EL (cell line): ENCODE measurements around the gene HACL1.
A peak's percentile ranks its signal among the peaks of the same experiment; 100 is the strongest.
"Not testable (repeated sequence)": the region's sequence is repeated elsewhere in the genome, so short reads cannot be mapped to it uniquely, and the experiment has no call there.

Experiments used
- DNase-seq: peaks from one replicate; pipeline ENCODE4 v3.0.0-alpha.2; 2016

The HACL1 gene

DNA sequence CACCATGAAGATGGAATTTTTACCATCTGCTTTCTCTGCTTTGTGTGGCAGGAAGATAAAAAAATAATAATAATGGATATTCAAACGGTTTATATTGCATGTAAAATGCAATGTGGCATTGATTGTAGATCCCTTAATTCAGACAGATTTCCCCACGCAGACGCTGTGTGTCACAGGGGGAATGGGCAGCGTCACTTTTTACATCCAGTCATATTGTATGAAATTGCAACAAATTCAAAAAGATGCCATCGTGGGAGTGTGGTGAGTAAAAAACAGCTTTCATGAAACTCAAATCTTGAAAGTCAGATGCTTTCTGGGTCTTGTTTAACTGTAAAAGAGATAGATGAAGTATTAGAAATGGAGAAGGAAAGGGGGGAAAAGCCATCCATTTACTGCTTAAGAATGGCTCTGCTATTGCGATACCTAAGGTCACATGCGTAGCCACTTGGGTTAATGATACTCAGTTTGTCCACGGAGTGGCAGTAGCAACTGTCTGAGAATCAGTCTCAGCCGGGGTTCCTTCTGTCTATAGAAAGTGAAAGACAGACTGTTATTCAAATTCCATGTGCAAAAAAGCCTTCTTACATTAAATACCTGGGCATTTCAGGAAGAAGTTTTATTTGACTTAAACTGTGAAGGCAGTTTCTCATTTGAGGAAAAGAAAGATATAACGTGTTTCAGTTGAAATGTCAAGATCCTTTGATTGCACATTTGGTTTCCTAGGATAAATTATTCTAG is 28.7 kb upstream of the HACL1 start:
- peak; percentile 88 for DNase-seq

DNA sequence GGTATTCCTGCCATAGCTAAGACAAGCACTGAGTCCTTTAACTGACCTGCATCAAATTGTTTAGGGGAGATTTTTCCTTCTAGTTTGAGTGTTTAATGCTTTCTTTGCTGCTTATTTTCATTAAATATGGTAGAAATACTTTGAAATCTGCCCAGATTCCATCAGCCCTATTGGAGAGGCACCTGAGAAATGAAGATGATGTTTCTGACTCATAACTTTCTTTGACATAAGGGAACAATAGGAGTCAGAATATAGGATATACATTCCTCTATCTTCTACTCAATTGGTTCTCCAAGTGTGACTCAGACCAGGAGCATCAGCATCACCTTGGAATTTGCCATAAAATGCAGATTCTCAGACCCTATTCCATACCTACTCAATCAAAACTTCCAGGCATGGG is 27.6 kb upstream of the HACL1 start:
- no peak for DNase-seq

DNA sequence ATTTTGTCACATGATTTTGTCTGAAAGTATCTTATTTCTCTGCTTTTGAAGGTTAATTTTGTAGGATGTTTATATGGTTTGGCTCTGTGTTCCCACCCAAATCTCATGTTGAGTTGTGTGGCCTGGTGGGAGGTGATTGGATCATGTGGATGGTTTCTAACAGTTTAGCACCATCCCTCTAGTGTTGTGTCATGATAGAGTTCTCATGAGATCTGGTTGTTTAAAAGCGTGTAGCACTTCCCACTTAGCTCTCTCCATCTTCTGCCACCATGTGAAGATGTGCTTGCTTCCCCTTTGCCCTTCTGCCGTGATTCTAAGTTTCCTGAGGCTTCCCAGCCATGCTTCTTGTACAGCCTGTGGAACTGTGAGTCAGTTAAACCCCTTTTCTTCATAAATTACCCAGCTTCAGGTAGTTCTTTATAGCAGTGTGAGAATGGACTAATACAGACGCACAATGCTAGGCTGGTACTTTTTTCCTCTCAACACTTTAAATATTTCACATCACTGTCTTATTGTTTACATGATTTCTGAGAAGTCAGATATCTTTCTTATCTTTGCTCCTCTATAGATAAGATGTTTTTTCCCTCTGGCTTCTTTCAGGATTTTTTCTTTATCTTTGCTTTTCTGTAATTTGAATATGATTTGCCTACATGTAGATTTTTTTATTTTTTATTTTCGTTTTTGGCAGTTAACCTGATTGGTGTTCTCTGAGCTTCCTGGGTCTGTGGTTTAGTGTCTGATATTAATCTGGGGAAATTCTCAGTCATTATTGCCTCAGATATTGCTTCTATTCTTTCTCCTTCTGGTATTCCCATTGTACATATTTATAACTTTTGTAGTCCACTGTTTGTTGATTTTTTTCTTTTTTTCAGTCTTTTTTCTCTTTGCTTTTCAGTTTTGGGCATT is 22.4 kb upstream of the HACL1 start:
- no peak for DNase-seq

DNA sequence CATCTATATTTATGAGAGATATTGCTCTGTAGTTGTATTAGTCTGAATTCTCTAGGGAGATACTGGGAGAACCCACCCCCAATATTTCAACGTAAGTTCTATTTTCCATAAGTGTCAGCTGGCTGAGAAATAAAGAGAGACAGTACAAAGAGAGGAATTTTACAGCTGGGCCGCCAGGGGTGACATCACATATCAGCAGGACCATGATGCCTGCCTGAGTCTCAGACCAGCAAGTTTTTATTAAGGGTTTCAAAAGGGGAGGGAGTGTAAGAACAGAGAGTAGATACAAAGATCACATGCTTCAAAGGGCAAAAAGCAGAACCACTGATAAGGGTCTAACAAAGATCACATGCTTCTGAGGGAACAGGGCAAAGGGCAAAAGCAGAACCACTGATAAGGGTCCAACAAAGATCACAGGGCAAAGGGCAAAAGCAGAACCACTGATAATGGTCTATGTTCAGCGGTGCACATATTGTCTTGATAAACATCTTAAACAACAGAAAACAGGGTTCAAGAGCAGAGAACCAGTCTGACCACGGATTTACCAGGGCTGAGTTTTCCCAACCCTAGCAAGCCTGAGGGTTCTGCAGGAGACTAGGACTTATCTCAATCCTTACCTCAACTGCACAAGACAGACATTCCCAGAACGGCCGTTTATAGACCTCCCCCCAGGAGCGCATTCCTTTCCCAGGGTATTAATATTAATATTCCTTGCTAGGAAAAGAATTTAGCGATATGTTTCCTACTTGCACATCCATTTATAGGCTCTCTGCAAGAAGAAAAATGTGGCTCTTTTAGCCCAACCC is 18.5 kb upstream of the HACL1 start:
- DNase-seq = not testable (repeated sequence)

DNA sequence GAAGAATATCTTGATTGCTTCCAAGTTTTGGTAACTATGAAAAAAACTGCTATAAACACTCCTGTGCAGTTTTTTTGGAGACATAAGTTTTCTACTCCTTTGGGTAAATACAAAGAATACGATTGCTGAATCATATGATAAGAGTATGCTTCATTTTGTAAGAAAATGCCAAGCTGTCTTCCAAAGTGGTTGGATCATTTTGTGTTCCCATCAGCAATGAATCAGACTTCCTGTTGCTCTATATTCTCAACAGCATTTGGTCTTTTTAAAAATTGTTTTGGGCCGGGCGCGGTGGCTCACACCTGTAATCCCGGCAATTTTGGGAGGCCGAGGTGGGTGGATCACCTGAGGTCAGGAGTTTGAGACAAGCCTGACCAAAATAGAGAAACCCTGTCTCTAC is 14.7 kb upstream of the HACL1 start:
- DNase-seq = peak; percentile 19

DNA sequence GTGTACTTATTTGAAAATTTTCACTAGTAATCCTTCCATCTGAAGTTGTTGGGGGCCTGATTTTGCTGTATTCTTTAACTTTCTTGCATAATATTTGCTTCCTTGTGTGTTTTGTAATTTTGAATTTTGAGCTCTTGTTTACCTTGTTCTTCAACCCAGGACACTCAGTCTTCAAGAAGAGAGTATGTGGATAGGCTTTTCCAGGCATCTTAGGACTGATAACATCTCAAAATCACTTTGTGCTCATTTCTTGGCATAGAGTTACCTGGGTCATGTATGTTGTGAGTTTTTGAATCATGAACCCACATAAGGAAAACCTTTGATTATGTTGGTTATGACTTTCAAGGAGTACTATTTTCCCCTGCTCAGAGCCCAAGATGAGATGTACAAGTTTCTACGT is 13.6 kb upstream of the HACL1 start:
- DNase-seq = no peak

DNA sequence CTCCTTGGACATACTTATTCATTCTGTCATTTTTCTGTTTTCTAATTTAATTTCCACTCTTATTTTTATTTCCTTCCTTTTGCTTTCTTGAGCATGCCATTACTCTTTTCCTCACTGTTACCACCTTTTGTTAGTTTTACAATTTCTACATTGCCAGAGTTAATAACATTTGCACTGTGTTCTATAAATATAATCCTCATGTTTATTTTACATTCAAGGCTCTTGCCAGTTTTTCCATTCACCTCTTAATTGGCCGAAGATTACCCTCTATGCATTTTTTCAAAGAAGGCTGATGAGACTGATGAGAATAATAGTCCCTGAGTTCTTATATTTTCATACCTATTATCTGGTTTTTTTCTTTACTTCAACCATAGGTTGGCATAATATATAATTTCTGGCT is 10.6 kb upstream of the HACL1 start:
- DNase-seq = no peak

DNA sequence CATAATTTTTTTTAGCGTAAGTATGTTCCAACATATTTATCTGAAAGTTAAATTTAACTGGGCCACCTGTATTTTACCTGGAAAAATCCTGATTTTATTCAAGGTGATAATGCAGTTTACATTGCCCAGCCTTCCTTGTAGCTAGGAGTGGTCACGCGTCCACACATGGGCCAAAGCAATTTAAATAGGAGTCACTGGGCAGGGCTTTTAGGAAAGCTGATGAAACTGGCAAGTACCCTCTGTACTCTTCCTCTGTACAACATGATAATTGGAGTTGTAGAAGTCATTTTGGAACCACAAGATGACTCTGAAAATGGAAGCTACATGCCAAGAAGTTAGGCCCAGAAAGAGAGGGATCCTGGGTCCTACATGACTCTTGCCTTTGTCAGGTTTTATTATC is 9.6 kb upstream of the HACL1 start:
- no peak for DNase-seq

DNA sequence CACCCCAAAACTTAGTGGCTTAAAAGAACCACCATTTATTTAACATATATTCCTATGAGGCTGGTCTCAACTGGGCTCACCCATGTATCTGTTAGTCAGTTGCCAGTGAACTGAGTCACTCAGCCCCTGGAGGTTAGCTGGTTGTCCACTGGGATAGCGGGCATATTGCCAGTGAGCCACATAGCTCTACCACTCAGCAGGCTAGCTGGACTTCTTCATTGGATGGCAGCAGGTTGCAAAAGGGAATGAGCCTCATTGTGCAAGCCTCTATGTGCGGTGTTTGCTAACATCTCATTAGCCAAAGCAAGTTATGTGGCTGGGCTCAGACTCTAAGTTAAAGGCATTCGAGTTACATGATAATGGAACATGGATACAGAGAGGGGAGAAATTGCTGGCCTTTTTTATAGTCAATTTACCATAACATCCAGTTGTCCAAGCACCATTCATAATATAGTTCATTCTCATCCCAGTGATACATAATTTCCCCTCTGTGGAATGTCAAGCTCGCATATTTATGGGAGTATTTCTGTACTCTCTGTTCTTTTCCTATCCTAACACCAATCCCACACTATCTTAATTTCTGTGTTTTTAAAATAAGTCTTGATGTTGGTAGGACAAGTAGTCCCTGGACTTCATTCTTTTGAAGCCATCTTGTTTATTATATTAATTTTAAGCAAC is 8.9 kb upstream of the HACL1 start:
- peak; percentile 90 for DNase-seq

DNA sequence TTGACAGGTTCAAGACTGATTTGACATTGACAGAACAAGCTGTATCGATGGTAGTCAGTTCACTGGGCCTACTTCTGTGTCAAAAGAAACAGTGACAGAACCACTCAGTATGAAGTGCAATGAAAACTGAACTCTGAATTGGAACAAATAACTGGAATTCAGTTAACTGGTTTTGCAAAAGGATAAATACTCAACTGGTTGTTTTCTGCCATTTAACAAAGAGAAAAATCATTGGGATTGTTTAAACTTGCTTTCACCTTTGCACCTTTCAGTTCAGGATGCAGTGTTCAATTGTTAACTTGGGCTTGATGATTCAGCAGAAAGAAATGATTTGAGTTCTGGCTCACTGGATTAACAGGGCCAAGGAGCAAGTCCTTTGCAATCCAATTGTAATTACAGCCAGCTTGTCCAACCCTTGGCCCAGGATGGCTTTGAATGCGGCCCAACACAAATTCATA is 5.1 kb upstream of the HACL1 start:
- no peak for DNase-seq

DNA sequence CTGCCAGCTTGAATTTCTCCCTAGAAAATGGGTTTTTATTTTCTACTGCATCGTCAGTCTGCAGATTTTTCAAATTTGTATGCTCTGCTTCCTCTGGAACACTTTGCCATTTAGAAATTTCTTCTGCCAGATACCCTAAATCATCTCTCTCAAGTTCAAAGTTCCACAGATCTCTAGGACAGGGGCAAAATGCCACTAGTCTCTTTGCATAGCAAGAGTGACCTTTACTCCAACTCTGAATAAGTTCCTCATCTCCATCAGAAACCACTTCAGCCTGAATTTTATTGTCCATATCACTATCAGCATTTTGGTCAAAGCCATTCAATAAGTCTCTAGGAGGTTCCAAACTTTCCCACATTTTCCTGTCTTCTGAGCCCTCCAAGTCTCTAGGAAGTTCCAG is 3.2 kb upstream of the HACL1 start:
- DNase-seq = not testable (repeated sequence)

DNA sequence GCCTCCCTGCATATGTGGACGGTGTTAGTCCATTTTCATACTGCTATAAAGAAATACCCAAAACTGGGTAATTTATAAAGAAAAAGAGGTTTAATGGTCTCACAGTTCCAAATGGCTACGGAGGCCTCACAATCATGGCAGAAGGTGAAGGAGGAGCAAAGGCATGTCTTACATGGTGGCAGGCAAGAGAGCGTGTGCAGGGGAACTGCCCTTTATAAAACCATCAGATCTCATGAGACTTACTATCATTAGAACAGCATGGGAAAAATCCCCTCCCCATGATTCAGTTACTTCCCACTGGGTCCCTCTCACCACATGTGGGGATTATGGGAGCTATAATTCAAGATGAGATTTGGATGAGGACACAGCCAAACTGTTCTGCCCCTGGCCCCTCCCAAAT is 1.4 kb upstream of the HACL1 start:
- DNase-seq = not testable (repeated sequence)

DNA sequence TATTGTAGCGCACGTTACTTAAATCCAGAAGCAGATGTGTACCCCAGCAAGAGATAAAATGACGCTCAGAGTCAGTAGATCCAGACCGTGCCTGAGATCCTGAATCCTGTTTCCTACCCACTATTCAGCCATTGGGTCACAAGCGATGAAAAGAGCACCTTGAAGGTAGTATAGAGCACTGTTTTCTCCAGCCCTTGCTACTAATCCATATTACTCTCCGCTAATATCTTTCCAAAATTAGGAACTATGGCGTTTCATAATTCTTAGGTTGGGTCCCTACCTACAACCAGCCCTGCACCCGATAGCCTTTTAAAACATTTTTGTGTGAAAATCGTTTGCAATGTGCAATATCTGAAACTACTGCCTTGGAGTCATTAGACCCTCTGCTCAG is 772 bp upstream of the HACL1 start:
- no peak for DNase-seq

DNA sequence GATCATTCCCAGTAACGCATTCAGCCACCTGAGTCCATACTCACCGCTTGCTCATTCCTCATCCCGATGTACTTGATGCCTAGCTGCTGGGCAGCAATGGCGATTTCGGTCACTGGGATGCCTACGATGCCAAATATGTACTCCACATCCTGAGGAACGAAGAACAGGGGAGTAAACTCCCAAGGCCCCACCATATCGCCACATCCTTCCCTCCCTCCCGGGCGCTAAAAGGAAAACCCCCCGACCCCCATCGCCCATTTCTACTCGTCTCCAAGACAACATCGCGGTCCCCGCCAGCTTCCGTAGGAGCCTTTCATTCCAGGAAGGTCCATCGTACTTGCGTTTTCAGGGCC is 347 bp downstream of the HACL1 start:
- DNase-seq = no peak

DNA sequence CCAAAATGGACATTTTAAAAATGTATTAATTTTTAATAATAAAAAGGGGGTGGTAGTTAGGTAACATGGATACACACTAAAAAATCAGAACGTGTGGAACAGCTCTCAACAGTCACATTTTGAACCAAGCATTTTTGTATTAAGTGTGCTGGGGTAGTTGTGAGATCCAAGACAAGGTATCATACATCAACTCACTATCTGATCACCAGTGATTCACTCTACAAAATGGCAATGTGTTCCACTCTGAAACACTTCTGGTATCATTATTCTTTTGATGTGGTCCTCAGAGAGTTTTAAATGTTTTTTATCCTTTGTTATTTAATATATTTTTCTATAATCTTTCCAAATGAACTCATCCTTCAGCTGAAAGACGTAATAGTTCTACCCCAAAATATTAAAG is 5.4 kb downstream of the HACL1 start:
- DNase-seq = no peak

DNA sequence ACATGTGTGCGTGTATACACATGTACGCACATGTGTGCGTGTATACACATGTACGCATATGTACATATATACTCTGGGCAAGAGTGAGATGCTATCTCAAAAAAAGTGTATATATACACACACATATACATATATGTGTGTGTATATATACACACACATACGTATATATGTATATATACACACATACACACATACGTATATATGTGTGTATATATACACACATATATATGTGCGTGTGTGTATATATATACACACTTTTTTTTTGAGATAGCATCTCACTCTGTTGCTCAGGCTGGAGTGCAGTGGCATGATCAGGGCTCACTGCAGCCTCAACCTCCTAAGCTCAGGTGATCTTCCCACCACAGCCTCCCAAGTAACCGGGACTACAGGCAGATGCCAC is 8.4 kb downstream of the HACL1 start:
- no peak for DNase-seq

DNA sequence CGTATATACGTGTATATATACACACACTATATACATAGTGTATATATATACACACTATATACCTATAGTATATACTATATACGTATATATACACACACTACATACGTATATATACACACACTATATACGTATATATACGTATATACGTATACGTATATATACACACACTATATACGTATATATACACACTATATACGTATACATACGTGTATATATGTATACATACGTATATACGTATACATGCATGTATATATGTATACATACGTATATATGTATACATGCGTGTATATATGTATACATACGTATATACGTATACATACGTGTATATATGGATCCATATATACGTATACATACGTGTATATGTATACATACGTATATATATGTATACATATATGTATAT is 9.4 kb downstream of the HACL1 start:
- DNase-seq = no peak

DNA sequence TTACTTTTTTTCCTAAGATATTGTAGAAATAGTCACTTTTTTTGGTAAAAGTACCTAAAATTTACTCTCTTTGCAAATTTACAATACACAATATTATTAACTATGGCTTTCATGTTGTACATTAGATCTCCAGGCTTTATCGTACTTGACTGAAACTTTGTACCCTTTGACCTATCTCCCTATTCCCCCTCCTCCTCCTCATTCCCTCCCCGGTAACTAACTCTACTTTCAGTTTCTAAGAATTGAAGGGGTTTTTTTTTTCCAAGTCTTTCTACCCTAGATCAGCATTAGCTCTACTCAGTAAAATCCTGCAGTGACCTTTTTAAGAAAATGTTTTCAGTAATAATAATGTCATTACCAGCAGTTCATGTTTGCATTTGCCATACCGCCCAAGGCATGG is 10.1 kb downstream of the HACL1 start:
- DNase-seq = no peak

DNA sequence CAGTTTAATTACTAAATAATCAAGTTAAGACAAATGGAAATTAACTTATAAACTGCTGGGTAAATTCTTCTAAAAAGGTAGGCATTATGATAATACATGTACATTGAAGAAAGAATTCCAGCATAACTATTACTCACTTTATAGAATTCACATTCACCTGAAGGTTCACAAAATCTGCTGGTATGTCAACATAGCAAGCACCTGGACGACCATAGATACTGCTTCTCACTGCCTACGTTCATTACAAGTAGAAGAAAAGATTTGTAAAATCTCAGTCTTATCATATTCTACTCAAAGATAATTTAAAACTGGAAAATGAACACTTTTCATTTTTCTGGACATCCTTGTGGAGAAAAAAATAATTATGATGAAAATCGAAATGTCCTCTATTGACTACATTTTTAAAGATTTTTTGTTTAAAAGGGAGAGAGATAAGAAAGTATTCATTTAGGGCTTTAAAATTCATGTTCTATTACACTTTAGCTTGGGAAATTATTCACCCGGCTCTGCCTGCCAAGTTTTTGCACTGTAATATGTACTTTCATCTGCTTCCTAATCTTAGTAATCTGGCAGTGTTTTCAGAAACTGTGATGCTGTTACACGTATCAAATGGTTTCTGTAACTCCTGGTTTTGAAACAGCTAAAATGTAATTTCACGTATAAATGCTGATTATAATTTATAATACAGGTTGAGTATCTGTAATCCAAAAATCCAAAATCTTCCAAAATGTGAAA is 16.1 kb downstream of the HACL1 start:
- no peak for DNase-seq

DNA sequence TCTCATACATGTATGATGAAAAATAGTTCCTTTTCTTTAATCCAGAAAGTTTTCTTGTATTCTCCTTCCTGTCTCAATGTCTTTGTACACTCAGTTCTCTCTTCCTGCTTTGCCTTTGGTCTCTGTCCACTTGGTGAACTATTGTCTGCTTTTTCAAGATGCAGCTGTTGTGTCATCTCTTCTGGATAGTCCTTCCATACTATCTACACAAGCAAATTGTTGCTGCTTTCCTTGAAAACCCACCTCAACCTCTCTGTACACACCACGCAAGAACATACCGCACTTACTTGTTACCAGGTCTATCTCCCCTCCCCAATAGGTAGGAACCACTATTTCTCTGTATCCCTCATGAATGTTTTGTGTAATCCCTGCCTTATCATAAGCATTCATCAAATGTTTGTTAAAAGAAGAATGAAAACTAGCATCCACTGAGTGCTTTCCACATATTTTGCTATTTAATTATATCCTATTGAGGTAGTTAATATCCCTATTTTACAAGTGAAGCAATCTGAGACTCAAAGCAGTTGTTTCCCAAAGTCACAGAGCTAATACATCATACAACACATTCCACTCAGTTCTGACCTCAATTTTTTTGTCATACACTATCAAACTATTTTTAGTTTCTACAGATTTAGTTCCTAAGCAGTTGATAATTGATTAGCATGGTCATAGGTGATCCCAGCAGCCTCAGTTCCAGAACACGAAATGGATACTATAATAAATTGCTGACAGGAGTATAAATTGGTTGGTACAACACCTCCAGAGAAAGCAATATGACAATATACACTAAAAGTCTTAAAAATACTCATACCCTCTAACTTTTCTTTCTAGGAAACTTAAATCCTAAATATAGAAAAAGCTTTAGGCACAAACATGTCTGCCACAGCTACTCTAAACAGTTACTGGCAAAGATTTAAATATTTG is 19.6 kb downstream of the HACL1 start:
- no peak for DNase-seq

DNA sequence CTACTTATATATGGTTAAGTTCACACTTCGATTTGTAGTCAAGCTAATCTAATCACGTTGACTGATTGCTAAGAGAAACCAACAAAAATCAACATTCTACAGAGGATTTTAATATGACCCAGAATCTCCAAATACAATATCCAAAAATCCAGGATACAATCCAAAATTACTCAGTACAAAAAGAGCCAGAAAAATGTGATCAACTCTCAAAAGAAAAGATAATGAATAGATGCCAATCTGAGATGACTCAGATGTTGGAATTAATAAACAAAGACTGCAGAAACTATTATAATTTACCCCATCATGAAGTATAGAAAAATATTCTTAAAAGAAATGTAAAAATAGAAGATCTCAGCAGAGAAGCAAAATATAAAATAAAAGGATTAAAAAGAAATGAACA is 22.3 kb downstream of the HACL1 start:
- peak; percentile 7 for DNase-seq
